GM21360 (cell line): Measurements from ENCODE around the gene BCKDK.

ENCODE experiments used
- ATAC-seq: cut with Tn5 transposase; IDR thresholded peaks from one replicate; pipeline ENCODE4 v1.9.1; 2021; ENCODE audit warnings: mild to moderate bottlenecking, moderate library complexity; ENCODE audit not compliant: unreplicated experiment

The BCKDK gene

DNA sequence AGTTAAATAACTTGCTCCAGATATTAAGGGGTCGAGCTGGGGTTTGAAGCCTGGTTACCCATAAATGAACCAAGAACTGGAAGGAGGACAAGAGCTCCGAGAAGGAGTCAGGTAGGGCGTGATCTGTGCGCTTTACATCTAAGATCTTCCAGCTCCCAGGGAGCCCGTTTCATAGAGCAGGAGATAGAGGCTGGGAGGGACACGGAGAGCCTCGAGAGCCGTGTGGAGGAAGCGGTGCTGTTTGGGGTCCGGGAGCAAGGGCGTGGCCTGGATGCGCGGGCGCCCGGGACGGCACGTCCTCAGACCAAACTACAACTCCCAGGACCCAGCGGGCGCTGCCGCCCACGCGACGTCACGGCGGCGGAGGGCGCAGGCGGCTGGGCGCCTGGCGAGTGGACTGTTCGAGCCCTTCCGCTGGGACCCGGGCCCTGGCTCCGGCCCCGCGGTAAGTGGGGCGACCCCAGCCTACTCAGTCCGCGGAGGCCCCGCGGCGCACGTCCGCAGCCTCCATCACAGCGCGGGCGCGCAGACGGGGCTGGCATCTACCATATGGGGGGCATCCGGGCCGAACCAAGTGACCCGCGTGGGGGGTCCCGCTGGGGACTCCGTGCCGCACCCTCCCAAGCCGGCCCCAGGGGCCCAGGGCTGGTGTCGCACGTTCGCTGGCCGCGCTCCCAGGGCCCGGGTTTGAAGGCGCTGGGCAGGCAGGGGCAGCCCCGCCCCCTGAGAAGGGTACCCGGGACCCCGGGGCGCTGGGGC lies at the start of gene BCKDK:
BCKDK (plus strand) TSS at position 352 of the 759 bp plus-strand sequence. CDS start 838 bp downstream, outside the sequence.
- ATAC-seq, result peak; percentile 77

DNA sequence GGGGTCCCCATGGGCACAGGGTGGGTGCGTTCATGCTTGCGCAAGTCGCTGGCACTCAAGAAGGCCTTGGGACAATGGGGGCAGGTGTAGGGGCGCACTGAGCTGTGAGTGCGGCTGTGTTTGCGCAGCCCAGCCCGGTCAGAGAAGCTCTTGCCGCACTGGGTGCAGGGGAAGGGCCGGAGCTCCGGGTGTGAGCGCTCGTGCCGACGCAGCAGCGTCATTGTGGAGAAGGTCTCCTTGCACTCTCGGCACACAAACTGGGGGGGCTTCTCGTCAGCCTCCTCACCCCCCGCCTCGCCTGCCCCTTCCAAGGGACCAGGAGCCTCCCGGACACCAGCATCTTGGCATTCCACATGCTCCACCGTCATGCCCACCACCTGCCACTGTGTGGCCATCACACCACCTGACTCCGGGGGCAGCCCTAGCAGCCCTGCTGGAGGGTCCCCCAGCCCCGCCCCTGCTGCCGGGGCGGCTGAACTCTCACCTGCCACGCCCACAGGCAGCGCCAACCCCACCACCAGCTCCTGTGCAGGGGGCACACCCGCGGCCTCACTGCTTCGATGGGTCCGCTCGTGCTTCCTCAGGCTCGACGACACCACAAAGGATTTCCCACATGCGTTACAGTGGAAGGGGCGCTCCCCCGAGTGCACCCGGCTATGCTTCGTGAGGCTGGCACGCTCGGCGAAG lies 46.9 kb upstream of the BCKDK start:
- ATAC-seq, result no peak

DNA sequence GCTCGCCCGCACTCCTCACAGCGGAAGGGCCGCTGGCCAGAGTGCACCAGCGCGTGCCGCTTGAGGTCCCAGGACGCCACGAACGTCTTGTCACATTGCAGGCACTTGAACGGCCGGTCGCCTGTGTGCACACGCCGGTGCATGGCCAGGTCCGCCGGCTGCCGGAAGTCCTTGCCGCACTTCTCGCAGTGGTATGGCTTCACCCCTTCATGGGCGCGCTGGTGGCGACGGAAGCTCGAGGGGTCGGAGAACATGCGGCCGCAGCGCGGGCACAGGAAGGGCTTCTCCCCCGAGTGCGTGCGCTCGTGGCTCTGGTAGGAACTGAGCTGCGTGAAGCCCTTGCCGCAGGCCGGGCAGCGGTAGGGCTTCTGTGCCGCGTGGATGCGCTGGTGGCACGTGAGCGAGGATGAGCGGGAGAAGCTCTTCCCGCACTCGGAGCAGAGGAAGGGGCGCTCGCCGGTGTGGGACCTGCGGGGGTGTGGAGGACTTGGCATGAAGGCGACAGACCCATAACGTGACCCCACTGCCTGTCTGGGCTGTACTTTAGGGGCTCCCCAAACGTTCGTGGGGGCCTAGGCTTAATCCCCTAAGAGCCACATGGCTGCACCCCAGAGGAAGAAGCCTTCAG lies 46.3 kb upstream of the BCKDK start:
- ATAC-seq, result no peak

DNA sequence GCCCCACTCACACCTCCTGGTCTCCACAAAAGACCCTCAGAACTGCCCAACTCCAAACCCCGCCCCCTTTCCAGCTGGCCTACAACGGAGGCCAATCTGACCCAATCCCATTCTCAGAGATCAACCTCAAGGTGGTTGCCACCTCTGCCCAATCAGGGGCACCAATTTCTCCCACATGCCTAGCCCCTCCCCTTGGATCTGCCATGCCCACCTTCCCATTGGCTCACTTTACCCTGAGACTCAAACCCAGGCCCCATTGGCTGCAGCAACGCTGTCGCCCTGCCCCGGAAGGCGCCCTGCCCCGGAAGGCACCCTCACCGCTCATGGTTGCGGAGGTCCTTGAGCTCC lies 44.7 kb upstream of the BCKDK start:
- no peak for ATAC-seq

- no peak for ATAC-seq
Observed at GRCh38 chr16:31063843-31064611, 44.2 kb upstream of the BCKDK start.

GRCh38 chr16:31064882-31065461 lies 43.2 kb upstream of the BCKDK start:
- ATAC-seq, result no peak

- ATAC-seq, result no peak
Observed at GRCh38 chr16:31067342-31067741, 40.8 kb upstream of the BCKDK start.

- ATAC-seq, result no peak
Observed at GRCh38 chr16:31071861-31072260, 36.3 kb upstream of the BCKDK start.

DNA sequence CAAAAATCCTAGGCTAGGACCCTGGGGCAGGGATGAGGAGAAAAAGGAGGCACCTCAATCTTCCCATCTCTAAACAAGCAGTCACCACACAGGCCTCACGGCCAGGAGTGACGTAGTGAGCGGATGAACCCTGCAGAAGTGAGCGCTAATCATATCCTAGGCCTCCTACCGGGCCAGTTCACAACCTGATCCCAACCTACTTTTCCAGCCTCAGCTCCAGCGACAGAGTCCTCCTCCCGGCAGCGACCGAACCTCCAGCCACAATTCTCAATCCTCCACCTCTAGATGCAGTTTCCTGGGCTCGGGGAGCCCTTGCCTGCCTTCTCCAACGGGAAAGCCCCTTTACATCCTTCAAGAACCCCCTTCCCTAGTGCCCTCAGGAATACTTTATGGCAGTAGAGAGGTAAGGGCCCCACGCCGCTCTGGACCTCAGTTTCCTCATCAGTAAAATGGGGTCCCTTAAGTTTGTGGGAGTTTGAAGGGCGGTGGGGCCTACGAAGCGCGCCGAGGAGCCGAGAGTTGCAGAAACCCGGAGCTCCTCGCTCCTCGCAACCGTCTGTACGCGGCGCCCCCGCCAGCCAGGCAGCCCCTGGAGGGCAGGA lies 35.5 kb upstream of the BCKDK start:
- no peak for ATAC-seq

GRCh38 chr16:31073142-31073969 lies 34.8 kb upstream of the BCKDK start:
- ATAC-seq, result peak; percentile 37

DNA sequence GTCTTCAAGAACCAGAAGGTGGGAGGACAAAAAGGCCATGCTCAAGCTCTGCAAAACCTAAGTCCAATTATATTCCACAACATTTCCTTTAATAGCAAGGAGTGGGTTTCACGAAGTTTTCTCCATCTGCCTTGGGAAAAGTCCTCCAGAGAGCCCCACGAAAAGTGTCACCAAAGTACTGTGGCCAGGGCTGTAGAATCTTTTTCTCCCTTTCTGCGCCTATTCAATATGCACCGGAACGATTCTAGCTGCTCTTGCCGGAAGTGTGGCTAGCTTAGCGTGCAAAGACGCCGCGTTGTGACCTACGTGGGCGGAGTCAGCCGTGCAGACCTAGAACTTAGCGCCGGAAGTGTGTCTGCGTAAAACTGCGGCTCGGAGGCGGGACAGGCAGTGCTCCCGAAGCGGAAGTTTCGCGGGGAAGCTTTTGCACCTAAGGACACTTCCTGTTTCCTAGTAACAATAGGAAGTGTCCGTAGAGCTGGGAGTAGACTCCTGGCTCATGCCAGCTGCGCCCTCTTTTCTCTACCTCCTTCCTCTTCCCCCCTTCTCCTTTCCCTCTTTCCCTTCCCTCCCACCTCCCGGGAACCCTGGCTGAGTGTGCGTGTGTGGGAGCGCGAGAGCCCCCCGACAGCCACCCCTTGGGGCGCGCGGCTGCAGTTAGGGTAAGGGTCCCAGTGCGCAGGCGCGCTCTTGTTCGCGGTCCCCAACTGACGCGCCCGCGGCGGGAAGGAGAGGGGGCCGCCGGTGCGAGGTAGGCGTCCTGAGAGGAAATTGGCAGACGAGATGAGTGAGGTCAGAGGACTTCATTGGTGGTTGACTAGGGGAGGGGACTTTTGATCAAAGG lies 34.0 kb upstream of the BCKDK start, which contains the start of the genes ZNF646 and ZNF668:
ZNF646 (plus strand) TSS at position 453 of the 844 bp plus-strand sequence. CDS start 1,903 bp downstream, outside the sequence.
ZNF668 (minus strand) TSS at position 271 of the 844 bp plus-strand sequence. CDS start 9,781 bp downstream, outside the sequence.
- peak; percentile 62 for ATAC-seq

DNA sequence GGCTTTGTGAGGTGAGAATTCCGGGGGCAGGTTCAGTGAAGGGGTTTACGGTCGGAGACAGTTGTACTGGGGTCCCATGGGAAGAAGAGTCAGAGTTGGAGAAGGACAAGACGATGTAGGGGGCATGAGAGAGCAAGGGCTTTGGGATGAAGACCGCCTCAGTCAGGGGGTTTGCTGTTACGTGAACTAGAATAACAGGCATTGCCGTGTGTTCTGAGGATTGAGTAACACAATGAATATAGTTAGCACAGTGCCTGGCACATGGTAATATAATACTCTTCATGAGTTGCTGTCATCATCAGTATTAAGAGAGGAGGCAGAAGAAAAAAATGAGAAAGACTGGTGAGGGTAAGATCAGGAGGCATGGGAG lies 33.4 kb upstream of the BCKDK start:
- ATAC-seq, result no peak

DNA sequence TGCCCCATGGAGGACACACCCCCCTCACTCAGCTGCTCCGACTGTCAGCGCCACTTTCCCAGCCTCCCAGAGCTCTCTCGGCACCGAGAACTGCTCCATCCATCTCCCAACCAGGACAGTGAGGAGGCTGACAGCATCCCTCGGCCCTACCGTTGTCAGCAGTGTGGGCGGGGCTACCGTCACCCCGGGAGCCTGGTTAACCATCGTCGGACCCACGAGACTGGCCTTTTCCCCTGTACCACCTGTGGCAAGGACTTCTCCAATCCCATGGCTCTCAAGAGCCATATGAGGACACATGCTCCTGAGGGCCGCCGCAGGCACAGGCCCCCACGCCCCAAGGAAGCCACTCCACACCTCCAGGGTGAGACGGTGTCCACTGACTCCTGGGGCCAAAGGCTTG lies 31.9 kb upstream of the BCKDK start:
- no peak for ATAC-seq

DNA sequence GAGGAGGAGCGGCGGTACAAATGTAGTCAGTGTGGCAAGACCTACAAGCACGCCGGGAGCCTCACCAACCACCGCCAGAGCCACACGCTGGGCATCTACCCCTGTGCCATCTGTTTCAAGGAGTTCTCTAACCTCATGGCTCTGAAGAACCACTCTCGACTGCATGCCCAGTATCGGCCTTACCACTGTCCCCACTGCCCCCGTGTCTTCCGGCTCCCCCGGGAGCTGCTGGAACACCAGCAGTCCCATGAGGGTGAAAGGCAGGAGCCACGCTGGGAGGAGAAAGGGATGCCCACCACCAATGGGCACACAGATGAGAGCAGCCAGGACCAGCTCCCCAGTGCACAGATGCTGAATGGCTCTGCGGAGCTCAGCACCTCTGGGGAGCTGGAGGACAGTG lies 31.2 kb upstream of the BCKDK start:
- no peak for ATAC-seq

DNA sequence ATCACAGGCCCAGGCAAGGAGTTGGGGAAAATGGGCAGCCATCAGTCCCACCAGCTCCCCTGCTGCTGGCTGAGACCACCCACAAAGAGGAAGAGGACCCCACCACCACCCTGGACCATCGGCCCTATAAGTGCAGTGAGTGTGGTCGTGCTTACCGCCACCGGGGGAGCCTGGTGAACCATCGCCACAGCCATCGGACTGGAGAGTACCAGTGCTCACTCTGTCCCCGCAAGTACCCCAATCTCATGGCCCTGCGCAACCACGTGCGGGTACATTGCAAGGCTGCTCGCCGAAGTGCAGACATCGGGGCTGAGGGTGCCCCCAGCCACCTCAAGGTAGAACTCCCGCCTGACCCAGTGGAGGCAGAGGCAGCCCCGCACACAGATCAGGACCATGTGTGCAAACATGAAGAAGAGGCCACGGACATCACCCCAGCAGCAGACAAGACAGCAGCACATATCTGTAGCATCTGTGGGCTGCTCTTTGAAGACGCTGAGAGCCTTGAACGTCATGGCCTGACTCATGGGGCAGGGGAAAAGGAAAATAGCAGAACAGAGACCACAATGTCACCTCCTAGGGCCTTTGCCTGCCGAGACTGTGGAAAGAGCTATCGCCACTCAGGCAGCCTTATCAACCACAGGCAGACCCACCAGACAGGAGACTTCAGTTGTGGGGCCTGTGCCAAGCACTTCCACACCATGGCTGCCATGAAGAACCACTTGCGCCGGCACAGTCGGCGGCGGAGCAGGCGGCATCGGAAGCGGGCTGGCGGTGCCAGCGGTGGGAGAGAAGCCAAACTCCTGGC lies 30.4 kb upstream of the BCKDK start:
- ATAC-seq, result no peak

- no peak for ATAC-seq
Observed at GRCh38 chr16:31078597-31079341, 29.4 kb upstream of the BCKDK start.

- no peak for ATAC-seq
Observed at GRCh38 chr16:31079342-31079944, 28.7 kb upstream of the BCKDK start.
